DMS79 treated with DMSO at 0.1 percent for 48 hours (cell line): ENCODE results near the gene HEXD.
"Not testable (repeated sequence)": the region's sequence is repeated elsewhere in the genome, so short reads cannot be mapped to it uniquely, and the experiment has no call there.

Source experiments
- DNase-seq: peaks from one replicate; lab custom pipeline; 2025; lab: John Stamatoyannopoulos, UW

HEXD gene

DNA sequence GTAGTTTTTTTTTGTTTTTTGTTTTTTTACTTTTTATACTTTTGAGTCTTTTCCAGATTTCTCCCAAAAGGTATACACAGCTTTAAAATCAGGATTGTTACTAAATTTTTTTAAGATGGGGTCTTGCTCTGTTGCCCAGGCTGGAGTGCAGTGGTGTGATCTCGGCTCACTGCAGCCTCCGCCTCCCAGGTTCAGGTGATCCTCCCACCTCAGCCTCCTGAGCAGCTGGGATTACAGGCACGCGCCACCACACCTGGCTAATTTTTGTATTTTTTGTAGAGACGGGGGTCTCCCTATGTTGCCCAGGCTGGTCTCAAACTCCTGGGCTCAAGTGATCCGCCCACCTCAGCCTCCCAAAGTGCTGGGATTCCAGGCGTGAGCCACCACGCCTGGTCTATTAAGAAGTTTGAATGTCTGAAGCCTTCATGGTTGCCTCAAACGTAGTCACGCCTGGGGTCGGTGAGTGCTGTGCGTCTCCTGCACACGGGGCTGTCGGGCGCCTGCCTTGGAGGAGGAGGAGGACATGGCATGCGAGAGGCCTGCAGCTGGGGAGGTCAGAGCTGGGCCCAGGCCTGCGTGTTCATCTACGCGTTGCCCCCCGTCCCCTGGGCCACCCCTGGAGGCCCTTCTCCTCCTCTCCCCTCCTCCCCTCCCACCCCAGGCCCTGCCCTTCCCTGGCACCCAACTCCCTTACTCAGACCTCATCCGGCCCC lies 35.8 kb upstream of the HEXD start:
- not testable (repeated sequence) for DNase-seq

DNA sequence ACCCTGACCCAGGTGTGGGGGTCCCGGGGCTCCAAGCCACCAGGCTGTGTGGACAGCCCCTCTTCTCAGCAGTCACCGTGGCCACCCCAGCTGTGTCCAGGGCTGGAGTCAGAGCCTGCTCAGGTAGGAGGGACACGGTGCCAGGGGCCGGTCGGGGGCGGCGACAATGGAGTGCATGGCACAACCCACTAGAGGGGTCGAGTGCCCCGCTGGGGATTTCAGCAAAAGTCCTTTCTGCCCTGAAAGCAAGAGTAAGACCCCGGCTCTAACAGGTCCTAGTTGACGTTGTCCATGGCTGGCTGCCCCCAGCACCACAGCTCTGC lies 35.3 kb upstream of the HEXD start:
- no peak for DNase-seq

DNA sequence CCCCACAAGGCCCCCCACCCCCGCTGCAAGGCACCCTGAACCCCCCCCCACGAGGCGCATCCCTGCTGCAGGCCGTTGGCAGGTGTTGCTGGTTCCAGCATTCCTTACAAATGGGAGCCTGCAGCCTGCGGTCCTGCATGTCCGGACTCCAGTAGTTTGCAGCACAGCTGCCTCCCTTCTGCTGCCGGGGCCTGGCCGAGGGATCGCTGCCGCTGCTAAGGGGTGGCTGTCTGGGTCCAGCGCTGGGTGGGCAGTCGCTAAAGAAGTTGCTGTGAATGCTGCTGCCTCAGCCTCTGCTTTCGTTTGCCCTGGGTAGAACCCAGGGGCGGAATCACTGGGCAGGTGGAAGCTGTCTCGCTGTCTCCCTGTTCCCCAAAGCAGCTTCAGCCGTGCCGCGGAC lies 34.7 kb upstream of the HEXD start:
- no peak for DNase-seq

DNA sequence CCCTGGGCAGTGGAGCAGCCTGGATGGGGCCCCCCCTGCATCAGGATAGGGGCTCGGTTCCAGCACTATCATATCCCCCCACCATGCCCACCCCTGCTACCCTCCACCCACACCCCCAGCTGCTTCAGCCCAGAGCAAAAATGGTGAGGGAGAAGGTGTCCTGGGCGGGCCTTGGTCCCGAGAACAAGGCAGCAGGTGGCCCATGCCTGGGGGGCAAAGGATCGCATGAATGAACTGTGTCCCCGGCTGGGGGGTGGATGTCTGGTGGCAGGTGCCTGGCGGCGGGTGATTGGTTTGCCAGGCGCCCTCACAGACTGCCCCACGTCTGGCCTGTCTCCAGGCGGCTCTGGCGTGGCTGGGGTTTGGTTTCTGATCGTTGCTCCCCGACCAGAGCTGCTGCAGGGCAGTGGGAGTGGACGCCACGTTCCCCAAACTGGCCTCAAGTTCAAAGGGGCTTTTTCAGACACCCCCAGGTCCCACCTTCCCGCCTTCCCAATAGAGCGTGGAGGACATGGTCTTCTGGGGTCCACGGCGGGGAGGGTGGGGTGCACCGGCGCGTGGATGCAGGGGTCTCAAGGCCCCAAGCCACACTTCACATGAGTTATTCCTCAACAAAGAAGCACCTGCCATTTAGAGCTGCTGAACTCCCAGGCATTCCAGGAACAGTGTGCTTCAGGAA lies 34.0 kb upstream of the HEXD start:
- DNase-seq = no peak

DNA sequence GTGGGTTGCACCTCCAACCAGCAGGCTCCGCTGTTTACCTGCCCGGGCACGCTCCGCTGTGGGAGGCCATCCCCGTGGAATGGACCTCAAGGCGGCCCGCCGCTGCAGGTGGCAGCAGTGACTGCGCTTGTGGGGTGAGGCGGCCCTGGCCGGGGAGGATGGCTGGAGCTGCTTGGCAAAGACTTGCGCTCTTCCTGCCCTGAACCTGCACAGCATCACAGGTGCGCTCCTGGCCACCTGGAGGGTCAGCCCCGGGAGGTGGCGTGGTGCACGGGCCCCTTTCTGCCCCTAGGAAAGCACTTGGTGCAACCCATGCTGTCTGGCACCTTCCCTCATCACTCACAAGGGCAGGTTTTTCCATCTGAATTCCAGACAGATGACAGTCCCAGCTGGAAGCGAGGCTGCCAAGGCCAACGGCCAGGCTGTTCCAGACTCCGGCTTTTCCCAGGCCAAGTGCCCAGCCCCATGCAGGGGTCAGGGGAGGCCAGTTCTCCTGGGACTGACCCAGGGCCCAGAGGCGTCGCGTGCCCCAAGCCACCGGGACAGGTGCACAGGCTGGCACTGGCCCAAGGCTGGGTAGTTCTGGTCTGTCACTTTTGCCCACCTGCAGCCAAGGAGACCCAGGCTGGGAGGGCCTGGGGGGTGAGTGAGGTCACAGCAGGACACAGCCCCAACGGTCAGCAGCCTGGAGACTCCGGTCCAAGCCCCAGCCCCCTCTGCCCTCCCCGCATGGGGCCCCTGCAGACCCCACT lies 33.2 kb upstream of the HEXD start:
- peak; percentile 50 for DNase-seq

DNA sequence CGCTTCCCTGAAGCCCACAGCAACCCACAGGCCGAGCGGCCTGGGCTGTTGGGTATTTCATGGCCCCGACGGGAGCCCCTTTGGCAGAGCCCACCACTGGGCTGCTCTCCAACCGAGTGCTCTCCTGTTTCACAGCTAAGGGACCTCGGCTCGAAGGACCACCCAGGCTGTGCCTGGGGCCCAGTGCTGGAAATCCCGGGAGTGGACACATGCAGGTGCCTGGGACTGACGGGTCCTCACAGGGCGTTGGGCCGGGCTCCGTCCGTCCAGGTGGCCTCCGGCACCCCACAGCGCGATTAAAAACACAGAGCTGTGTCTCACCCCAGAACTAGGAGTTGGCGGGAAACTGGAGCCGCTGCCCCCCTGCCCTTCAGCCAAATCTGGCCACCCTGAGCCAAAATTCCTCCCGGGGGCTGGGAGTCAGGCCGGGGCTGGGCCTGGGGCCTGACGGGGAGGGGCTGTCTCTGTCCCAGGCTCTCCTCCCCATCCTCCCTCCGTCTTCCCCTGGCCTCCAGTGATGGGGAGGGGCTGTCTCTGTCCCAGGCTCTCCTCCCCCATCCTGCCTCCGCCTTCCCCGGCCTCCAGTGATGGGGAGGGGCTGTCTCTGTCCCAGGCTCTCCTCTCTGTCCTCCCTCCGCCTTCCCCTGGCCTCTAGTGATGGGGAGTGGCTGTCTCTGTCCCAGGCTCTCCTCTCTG lies 32.4 kb upstream of the HEXD start:
- DNase-seq = no peak

DNA sequence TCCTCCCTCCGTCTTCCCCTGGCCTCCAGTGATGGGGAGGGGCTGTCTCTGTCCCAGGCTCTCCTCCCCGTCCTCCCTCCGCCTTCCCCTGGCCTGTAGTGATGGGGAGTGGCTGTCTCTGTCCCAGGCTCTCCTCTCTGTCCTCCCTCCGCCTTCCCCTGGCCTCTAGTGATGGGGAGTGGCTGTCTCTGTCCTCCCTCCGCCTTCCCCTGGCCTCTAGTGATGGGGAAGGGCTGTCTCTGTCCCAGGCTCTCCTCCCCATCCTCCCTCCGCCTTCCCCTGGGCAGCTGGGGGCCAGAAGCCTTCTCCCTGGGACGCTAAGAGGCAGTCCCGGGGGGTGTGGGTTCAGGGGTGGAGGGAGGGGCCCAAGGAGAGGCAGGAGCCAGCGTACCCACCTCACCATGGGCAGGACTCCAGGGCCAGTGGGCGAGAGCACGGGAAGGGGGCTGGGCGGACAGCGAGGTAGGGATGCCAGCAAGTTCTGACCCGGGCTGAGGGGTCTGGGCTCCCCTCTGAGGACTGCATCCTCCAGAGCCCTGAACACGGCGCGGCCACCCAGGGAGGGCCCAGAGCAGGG lies 31.8 kb upstream of the HEXD start:
- no peak for DNase-seq

DNA sequence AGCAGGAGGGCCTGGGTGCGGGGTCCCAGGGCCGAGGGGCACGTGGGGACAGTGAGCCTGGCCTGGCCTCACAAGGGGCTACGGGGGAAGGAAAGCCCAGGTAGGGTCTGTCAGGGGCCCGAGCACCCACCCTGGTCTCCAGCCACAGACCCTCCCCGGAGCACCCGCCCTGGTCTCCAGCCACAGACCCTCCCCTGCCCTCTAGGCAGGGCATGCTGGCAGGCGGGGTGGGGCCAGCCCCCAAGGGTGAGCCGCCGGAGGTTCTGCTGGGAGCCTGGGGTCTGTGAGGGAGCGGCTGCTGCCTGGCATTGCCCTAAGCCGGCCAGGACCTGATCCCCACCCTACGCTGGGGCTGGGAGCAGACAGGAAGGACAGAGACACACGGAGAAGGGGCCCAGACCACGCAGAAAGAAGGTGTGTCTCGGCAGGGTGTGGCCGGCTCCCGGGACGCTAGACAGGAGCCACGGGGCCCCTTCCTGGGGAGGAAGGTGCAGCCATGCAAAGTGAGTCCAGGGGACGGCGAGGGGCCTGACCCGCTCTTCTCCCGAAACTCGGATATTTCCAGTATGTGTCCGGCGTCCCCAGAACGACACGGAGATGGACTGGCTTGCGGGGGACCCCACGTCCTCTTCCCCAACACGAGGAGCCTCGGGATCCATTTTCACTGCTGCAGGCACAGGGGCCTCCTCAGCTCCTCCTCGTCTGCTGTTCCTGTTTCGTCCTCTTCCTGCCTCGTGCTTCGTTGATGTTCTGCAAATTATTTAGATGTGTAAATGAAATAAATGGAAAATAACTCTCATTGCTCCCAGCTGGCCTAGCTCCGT lies 31.1 kb upstream of the HEXD start:
- no peak for DNase-seq

DNA sequence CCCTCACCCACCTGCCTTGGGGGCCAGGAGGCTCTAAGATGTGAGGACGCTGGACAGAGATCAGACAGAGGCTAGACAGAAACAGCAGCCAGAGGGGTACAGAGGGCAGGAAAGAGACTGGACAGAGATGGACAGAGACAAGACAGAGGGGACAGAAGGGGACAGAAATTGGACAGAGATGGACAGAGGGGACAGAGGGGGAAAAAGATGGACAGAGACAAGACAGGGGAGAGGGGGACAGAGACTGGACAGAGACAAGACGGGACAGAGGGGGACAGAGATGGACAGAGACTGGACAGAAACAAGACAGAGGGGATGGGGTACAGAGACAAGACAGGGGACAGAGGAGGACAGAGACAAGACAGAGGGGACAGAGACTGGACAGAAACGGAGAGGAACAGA lies 30.4 kb upstream of the HEXD start:
- no peak for DNase-seq

DNA sequence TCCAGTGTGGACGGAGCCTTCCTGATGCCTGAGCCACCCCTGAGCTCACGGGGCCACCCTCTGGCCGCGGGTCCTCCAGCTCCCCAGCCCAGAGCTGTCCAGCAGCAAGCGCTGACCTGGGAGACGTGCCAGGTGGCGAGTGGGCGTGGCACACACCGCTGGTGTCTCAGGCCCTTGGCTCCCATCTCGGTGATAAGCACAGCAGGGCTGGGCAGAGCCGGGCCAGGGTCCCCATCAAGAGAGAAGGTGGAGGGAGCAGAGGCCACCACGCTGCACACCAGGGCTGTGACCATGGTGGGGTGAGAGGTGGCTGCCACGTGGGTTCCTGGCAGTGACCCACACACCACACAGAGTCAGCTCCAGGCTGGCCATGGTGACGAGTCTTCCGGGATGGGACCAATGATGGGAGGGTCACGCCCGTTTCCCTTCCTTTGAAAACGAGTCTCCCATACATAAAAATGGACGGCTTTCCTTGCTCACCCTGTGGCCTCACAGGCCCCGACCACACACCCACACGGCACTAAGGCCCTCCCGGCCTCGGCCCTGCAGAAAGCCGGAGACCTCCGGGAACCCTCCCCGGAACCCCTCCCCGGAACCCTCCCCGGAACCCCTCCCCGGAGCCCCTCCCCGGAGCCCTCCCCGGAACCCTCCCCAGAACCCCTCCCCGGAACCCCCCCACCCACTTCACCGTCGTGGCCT lies 29.8 kb upstream of the HEXD start:
- DNase-seq = no peak

DNA sequence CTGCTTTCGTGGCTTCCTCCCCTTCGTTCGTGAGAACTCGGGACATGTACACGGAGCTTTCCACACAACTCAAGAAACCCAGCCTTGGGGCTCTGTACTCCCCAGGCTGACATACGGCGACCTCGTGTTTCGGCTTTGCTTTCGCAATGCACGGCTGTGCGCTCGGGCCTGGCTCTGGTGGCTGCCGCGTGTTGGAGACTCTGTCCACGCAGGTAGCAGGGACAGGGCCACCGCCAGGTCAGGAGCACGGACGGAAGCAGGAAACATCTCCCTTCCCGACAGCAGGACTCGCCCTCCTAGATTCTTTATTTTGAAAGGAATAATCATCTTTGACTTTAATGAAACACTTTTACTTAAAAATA lies 29.2 kb upstream of the HEXD start:
- no peak for DNase-seq

DNA sequence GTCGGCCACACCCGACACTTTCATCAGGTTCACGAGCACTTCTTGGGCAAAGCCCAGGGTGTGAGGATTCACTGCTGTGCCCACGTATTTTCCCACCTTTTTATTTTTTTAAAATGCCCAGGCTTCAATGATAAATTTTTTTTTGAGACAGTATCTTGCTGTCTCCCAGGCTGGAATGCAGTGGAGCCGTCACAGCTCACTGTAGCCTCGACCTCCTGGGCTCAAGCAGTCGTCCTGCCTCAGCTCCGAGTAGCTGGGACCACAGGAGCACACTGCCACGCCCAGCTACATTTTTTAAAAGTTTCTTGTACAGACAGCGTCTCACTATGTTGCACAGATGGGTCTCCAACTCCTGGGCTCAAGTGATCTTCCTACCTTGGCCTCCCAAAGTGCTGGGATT lies 28.8 kb upstream of the HEXD start:
- DNase-seq = no peak

DNA sequence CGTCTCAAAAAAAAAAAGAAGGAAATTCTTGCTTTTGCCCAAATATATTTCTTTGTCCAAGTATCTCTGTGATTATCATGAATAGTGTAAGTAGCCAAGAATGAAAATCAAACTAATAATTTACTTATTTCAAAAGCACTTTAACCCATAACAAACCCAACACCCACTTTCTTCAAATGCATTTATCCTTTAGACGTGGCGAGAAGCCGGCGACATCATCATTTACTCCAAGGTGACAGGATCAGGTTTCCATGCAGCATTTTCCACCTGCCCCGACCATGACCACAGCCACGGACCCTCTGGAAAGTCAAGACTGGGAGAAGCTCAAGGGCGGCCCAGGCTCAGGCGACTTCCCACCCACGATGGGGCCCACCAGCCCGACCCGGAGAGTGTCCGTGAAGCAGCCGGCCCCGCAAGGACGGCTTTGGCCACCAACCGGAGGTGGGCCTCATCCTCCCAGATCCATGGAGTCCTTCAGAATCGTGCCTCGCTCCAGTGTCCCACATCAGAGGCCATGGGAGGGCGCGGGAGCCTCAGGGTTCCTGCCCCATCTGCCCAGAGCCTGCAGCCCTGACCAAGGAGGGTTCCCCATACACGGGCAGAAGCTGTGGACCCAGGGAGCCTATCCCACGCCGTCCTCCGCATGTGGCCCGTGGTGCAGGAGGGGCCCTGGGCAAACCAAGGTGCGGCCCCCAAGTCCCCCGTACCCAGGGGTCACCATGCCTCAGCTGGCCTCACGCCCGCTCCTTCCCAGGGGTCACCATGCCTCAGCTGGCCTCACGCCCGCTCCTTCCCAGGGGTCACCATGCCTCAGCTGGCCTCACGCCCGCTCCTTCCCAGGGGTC lies 27.9 kb upstream of the HEXD start:
- DNase-seq = no peak

DNA sequence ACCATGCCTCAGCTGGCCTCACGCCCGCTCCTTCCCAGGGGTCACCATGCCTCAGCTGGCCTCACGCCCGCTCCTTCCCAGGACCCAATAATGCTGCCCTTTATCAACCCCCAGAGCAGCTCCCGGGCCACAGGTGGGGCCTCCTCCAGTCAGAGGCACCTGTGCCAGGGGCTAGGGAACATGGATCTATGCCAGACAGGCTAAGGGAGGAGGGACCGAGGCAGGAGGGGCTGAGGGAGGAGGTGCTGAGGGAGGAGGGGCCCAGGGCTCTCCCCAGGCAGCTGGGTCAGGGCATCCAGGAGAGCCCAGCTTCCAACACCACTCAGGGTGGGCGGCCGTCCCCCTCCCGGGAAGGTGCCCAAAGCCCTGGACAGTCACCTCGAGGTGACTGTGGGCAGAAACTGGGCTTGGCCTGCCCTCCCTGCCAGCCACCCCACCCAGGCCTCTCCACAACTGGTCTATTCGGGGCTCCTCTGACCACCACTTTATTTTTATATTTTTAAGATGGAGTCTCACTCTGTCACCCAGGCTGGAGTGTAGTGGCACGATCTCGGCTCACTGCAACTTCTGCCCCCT lies 27.2 kb upstream of the HEXD start:
- DNase-seq = no peak

DNA sequence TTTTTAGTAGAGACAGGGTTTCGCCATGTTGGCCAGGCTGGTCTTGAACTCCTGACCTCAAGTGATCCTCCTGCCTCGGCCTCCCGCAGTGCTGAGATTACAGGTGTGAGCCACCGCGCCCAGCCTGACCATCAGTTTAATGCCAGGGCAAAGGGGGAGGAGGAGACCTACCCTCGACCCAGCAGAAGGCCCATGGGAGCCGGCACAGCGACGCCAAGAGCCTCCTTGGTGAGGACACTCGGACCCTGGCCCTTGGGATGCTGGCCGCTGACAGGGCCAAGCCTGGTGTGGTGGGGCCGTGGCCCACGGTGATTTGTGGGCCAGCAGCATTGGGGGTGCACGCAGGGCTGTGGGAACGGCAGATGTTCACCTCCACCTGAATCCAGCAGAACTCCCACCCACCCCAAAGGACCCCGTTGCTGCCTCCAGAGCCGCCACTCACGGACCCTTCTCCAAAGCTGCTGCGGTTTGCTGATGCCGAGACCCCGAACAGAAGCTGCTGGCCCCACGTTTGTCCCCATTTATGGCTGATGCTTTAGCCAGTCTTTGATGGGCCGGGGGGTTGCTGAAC lies 26.6 kb upstream of the HEXD start:
- DNase-seq = no peak

DNA sequence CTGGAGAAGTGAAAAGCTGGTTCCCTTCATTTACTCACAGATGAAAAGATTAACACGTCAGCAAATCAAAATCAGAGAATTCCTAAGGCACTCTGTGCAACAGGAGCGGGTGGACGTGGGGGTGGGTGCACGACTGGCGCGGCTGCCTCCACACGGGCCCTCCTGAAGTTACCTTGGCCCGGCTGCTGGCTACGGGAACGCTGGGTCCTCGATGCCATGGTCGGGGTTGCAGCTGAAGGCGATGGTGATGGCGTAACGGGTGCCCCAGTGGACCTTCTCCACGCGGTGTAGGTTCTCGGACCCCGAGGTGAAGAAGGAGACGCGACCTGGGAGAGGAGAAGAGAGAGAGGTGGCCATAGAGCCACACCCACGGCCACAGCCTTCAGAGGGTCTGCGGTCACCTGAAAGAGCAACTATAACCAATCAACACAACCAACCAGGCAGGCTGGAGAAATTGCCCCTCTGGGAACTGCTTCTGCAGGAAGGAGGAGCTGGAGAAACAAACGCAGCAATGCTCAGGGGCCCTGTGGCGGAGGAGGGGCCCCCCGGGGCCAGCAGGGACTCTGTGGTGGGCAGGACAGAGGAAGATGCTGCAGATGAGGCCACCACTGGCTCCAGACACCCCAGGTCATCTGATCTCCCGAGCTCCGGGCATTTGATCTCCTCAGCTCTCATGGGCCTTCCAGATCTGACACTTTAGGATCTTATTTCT lies 25.8 kb upstream of the HEXD start:
- no peak for DNase-seq

DNA sequence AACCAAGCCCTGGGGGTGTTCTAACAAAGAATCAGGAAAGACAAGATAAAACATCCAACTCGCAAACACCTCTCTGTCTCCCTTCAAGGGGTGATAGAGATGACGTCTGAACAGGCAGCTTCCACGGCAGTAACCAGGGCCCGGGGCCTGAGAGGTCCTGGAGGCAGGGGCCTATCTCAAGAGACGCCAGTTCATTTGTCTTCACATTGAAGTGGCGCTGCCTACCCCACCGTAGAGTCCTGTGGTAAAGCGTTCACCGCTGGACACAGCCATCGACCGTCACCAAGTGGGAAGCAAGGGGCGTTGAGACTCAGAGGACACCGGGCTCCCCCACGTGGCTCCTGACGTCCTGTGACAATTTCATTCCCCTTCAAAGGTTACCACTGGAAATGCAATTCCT lies 25.2 kb upstream of the HEXD start:
- DNase-seq = no peak

DNA sequence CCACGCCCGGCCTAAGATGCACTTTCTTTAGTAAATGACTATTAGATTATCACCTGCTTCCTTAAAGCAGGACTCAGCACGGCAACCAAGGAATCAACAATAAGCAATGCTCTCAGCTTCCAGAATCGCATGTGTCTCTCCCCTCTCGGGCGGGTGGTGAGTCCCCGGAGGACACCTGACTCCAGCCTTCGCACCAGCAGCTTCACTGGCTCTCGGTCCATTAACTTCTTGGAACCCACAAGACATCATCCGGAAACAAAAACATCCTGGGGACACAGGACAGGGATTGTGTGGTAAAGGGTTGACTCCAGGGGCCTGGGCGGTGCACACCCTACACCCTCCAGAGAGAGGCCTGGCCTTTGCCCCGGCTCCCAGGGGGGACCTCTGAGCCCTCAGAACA lies 23.9 kb upstream of the HEXD start:
- no peak for DNase-seq
